K562 (cell line): ENCODE measurements around the gene SRGAP3. TPM values are rescaled to one million over a fixed set of nuclear protein-coding genes. Genes with fewer than 3 reads are reported as not detected.

Experiments used
- ATAC-seq: fragments of 200-7000 bp; cut with Tn5 transposase; 3 replicates; pipeline ENCODE4 v1.9.1; 2020; ENCODE audit warnings: moderate library complexity
- BruUV-seq: library from RNA; stranded (reverse); fragments of 400-500 nt; replicated peaks from 2 replicates; lab custom pipeline; 2021; lab: Mats Ljungman, UMichigan
- CTCF ChIA-PET: fragments of 300-600 bp; formaldehyde crosslinking; extraction: SDS; loops from one replicate; lab custom pipeline; 2021; ENCODE audit warnings: low intra/inter-chr PET ratio; lab: Yijun Ruan, JAX
- POLR2A ChIA-PET: fragments of 300-600, 350-650 bp; sonication (Branson Sonifier 250); formaldehyde crosslinking; extraction: SDS; loops from one replicate; lab custom pipeline; 2021; ENCODE audit warnings: antibody characterized with exemption, inconsistent platforms; lab: Yijun Ruan, JAX
- DNase-seq, 4 experiments: peaks; one replicate each; pipeline versions ENCODE4 v3.0.0 to v3.0.0-alpha.2; 2011 to 2018; ENCODE audit warnings: low spot score in 3 of 4, mixed read lengths in 3 of 4; ENCODE audit errors: extremely low read depth in 1 of 4
- FAIRE-seq: peaks from 2 replicates; lab custom pipeline; 2011; peaks lifted over from hg19 to GRCh38; lab: Jason Lieb, UNC
- H2AFZ ChIP-seq: 2 replicates; pipeline ENCODE4 v1.6.0; 2011; ENCODE audit warnings: low read depth, low read length, control low read depth, inconsistent platforms
- H3K27ac ChIP-seq: fragments of 200-600 bp; 3 replicates; pipeline ENCODE4 v1.8.0; 2011; ENCODE audit warnings: low read depth, mild to moderate bottlenecking, control low read depth, inconsistent platforms, low read length, moderate library complexity, mixed read lengths; ENCODE audit errors: extremely low read depth
- H3K27me3 ChIP-seq, 2 experiments: fragments of 300-600 bp in 1 of 2; 2 replicates in 1 of 2; 3 replicates in 1 of 2; pipeline versions ENCODE4 v1.6.0 to v1.8.0; 2011; ENCODE audit warnings: inconsistent platforms in 2 of 2, low read length in 2 of 2, mild to moderate bottlenecking in 1 of 2, mixed read lengths in 1 of 2, moderate library complexity in 1 of 2; ENCODE audit not compliant: control insufficient read depth in 2 of 2, insufficient read depth in 2 of 2
- H3K36me3 ChIP-seq: fragments of 300-600 bp; 3 replicates; pipeline ENCODE4 v1.8.0; 2011; ENCODE audit warnings: mild to moderate bottlenecking, low read length, inconsistent platforms; ENCODE audit not compliant: control insufficient read depth, insufficient read depth
- H3K4me1 ChIP-seq, 2 experiments: fragments of 200-600 bp in 1 of 2; replicated peaks in 1 of 2; 2 replicates in 1 of 2; 3 replicates in 1 of 2; pipeline versions ENCODE4 v1.5.1 to v1.8.0; 2011; ENCODE audit warnings: inconsistent platforms in 2 of 2, low read length in 2 of 2, mild to moderate bottlenecking in 1 of 2, mixed read lengths in 1 of 2, moderate library complexity in 1 of 2; ENCODE audit not compliant: control insufficient read depth in 2 of 2, insufficient read depth in 2 of 2
- H3K4me2 ChIP-seq: 2 replicates; pipeline ENCODE4 v1.6.1; 2011; ENCODE audit warnings: low read length, control low read depth, inconsistent platforms, mixed read lengths; ENCODE audit not compliant: insufficient read depth
- H3K4me3 ChIP-seq: fragments of 200-600 bp; sonication (generic), shearing (Covaris generic); 2 replicates; pipeline ENCODE4 v1.5.1; 2016; ENCODE audit warnings: control low read depth, inconsistent platforms
- H3K79me2 ChIP-seq: fragments of 200-600 bp; 3 replicates; pipeline ENCODE4 v1.8.0; 2011; ENCODE audit warnings: low read length, inconsistent platforms; ENCODE audit not compliant: control insufficient read depth, insufficient read depth
- H3K9ac ChIP-seq, 2 experiments: 2 replicates each; pipeline versions ENCODE4 v1.6.0 to v1.6.1; 2011; ENCODE audit warnings: low read depth in 2 of 2, low read length in 2 of 2, control low read depth in 1 of 2, inconsistent platforms in 1 of 2, mild to moderate bottlenecking in 1 of 2, mixed read lengths in 1 of 2; ENCODE audit not compliant: insufficient read depth in 1 of 2
- H3K9me1 ChIP-seq: one replicate; pipeline ENCODE4 v1.6.0; 2011; ENCODE audit warnings: inconsistent platforms, mild to moderate bottlenecking, low read length, moderate library complexity; ENCODE audit not compliant: control insufficient read depth, insufficient read depth
- H3K9me3 ChIP-seq: replicated peaks from 2 replicates; pipeline ENCODE4 v1.5.1; 2011; ENCODE audit warnings: low read depth, low read length, inconsistent platforms; ENCODE audit not compliant: control insufficient read depth, insufficient read depth
- H4K20me1 ChIP-seq: replicated peaks from 2 replicates; pipeline ENCODE4 v1.6.1; 2011; ENCODE audit warnings: low read length, inconsistent platforms, mixed read lengths; ENCODE audit not compliant: control insufficient read depth, insufficient read depth
- CBX8 ChIP-seq: fragments of 200-600 bp; sonication (generic); IDR thresholded peaks from 2 replicates; pipeline ENCODE4 v1.6.1; 2012; ENCODE audit warnings: borderline replicate concordance, mixed run types, low read depth, mild to moderate bottlenecking, moderate library complexity, mixed read lengths, low read length, control low read depth, inconsistent platforms; ENCODE audit not compliant: poor library complexity, severe bottlenecking; ENCODE audit errors: extremely low read depth
- ESRRA ChIP-seq: fragments of 450-650 bp; IDR thresholded peaks from 2 replicates; pipeline ENCODE4 v1.6.1; 2014; ENCODE audit warnings: low read depth, mild to moderate bottlenecking, moderate library complexity, borderline replicate concordance
- RAD21 ChIP-seq, 2 experiments: fragments of 250-450 bp in 1 of 2; fragments of 450-650 bp in 1 of 2; sonication (Bioruptor Pico) in 1 of 2; formaldehyde crosslinking in 1 of 2; IDR thresholded peaks in 1 of 2; conservative IDR thresholded peaks in 1 of 2; 2 replicates each; pipeline versions ENCODE4 v1.4.0 to v1.8.0; 2020 to 2022; ENCODE audit warnings: mild to moderate bottlenecking in 2 of 2, moderate library complexity in 1 of 2
- SPI1 ChIP-seq: IDR thresholded peaks from 2 replicates; pipeline ENCODE4 v1.6.1; 2011; ENCODE audit warnings: low read depth, low read length, control low read depth, borderline replicate concordance
- TAF1 ChIP-seq: IDR thresholded peaks from 2 replicates; pipeline ENCODE4 v1.6.1; 2011; ENCODE audit warnings: mild to moderate bottlenecking, low read length, moderate library complexity; ENCODE audit not compliant: insufficient read depth, control insufficient read depth, severe bottlenecking; ENCODE audit errors: extremely low read depth
- YBX1 ChIP-seq: fragments of 450-650 bp; IDR thresholded peaks from 2 replicates; pipeline ENCODE4 v1.7.1; 2016; ENCODE audit warnings: mild to moderate bottlenecking
- WGBS: fragments of 100-300 bp; shearing (Covaris generic); methylation state at CpG from one replicate; pipeline ENCODE4 v1.1.6; 2016; ENCODE audit warnings: low coverage, mixed read lengths; ENCODE audit not compliant: insufficient coverage; ENCODE audit errors: missing lambda C conversion rate; 5-methylcytosine and 5-hydroxymethylcytosine counted together
- in situ Hi-C: fragments of 300-500 bp; cut with MboI; formaldehyde crosslinking; loops from 4 replicates; pipeline ENCODE4 v1.15.0; 2018; ENCODE audit warnings: inconsistent platforms, mixed read lengths
- intact Hi-C: fragments of 100-400 bp; cut with micrococcal nuclease; formaldehyde crosslinking; loops from 2 replicates; pipeline ENCODE4 v1.14.2; 2022
- polyA plus RNA-seq, 8 experiments: library from polyadenylated mRNA; depleted of rRNA in 4 of 8; stranded (reverse) in 5 of 8; unstranded in 3 of 8; fragments of >200 nt; fragmentation: Nextera tagmentation in 2 of 8; fragmentation: Illumina TruSeq in 1 of 8; extraction: Ambion mirVana in 2 of 8; extraction: Trizol in 1 of 8; gene quantifications; 2 replicates each; pipeline versions ENCODE4 v1.2.1 to v1.2.3, GENCODE V29; 2011 to 2014; ENCODE audit warnings: inconsistent platforms in 1 of 8, missing spikeins in 1 of 8
- total RNA-seq, 7 experiments: library from RNA; depleted of rRNA in 6 of 7; stranded (reverse); fragments of >200 nt in 6 of 7; fragmentation: Illumina TruSeq in 2 of 7; extraction: Trizol in 2 of 7; gene quantifications; 2 replicates each; pipeline versions ENCODE4 v1.2.1 to v1.2.3, GENCODE V29; 2011 to 2021; ENCODE audit warnings: low replicate concordance in 1 of 7
- TF ChIP-seq, protein P1 (sequence below): fragments of 250-450 bp; sonication (Bioruptor Pico); IDR thresholded peaks from 2 replicates; pipeline ENCODE4 v1.5.0; 2021; ENCODE audit warnings: mild to moderate bottlenecking, moderate library complexity
- TF ChIP-seq, protein P2 (sequence below): IDR thresholded peaks from 2 replicates; pipeline ENCODE4 v1.6.1; 2014; ENCODE audit warnings: antibody characterized with exemption

The SRGAP3 gene
- total and polyA plus RNA-seq, 9 of the 15 experiments (the other 6 are each of a cell fraction or from before 2014, with no cell fraction given), result 0.11 to 0.85 (median 0.35) TPM; not detected in 2

DNA sequence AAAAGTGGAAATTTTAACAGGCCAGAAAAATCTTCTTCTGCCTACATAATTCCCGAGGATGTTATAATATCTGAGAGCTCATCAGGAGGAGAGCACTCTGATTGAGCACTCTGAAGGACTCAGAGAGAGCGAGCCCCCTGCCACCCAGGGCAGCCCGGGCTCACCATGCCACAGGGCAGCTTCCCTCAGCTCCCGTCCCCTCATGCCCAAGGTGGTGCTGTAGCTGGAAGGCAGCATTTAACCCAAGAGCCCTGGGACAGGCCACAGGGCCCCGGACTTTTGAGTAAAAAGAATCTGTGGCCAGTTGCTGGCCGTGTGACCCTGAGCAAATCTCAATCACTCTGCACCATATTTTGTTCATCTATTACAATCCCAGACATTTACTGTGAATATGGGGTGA is 262.7 kb downstream of the SRGAP3 start:
- ChIA-PET POLR2A (interaction anchor here (0.6 kb wide), 1 partner anchor 150 kb away, joined by 3 read pairs; no protein-coding TSS in a partner anchor), CTCF (interaction anchor here (0.6 to 3.2 kb wide), 2 partner anchors 315 to 437 kb away, joined by 3 to 17 read pairs; no protein-coding TSS in a partner anchor)
- Histone ChIP-seq H3K79me2 (no peaks in the 10 kb centered on the region), H3K9ac (no peak overlapping the region), H2AFZ (no peak overlapping the region), H3K9me3 (peaks cover 6% of the 10 kb centered on the region), H3K36me3 (no peaks in the 10 kb centered on the region), H3K4me1 (peaks cover 0 to 8% of the 10 kb centered on the region in 2 experiments; a peak in 2 of 5 replicates), H4K20me1 (peaks cover 4% of the 10 kb centered on the region), H3K9me1 (no peaks in the 10 kb centered on the region)
- DNase-seq (no peak), ATAC-seq (no peak)
- 0% methylated on average over 6 of the region's 6 CpGs for WGBS
- in situ Hi-C loops (no loop called here), intact Hi-C loops (loop anchor here (10.0 kb wide), 1 partner anchor 498 kb away; no protein-coding TSS in a partner anchor)
- BruUV-seq, result no TSS peak
- TF ChIP-seq CBX8 (no peak), SPI1 (no peak), TAF1 (no peak), YBX1 (no peak), RAD21 (CRISPR knock-in tag; conservative IDR thresholded peaks at IDR 0.05 in 1 of 2, IDR thresholded peaks at IDR 0.05 in 1 of 2) (no peak), ESRRA (no peak)
- TF ChIP-seq, protein P1, sequence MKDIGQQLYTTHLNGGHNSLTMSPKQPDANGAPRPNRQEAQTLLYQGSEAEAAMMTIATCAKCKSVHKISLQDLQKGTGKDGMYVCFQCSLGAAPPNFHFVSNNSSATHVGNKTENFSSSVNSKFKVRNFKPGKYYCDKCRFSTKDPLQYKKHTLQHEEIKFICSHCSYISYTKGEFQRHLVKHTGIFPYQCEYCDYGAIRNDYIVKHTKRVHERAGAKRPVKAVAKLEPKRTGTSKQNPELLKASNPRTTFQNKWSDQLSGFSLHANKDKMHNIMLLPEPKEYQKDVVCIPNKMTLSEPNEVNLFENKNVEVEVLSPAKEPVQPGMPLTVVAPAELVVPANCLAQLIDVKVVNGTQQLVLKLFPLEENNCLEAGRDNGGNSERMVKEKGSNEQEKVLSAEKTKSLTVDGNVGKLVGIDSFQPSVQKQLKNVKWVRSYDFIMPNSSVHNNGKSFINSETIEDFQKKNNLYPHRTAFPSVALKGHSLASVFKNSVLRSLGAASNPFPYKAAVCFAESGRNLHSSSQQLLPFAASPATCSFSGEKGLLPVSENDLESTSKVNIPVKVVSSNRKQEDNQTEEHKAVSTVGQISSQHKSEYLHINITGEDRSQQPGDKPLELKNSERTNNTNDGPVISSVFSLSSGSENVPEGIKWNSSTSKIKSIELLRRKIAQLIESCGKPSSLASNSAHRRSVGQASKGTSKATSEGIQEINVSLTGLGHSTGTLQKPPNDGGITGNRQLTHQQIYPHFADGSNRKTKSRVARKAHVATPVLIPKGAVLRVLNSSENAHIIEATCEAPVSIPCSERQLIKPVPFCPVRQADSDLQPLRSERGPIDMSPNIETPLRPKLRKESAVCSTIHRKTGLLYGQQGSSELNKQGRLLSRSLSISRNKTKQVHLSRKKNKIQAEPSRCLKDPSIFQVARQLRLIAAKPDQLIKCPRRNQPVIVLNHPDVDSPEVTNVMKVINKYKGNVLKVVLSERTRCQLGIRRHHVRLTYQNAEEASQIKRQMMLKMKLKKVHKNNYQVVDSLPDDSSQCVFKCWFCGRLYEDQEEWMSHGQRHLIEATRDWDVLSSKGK (CRISPR knock-in tag), result no peak
- TF ChIP-seq, protein P2, sequence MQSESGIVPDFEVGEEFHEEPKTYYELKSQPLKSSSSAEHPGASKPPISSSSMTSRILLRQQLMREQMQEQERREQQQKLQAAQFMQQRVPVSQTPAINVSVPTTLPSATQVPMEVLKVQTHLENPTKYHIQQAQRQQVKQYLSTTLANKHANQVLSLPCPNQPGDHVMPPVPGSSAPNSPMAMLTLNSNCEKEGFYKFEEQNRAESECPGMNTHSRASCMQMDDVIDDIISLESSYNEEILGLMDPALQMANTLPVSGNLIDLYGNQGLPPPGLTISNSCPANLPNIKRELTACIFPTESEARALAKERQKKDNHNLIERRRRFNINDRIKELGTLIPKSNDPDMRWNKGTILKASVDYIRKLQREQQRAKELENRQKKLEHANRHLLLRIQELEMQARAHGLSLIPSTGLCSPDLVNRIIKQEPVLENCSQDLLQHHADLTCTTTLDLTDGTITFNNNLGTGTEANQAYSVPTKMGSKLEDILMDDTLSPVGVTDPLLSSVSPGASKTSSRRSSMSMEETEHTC, result no peak
- TF ChIP-seq, all 486 proteins: peak for 0
- Histone ChIP-seq H3K27ac (no peak overlapping the region), H3K4me3 (no peak overlapping the region), H3K27me3 (peaks cover 54 to 84% of the 10 kb centered on the region in 2 experiments), H3K4me2 (no peak overlapping the region)
- no peak for FAIRE-seq
